Neutrophil (primary cell): ENCODE results near the gene HSDL1.
"Not testable (repeated sequence)": the region's sequence is repeated elsewhere in the genome, so short reads cannot be mapped to it uniquely, and the experiment has no call there.

Source experiments
- H3K27ac ChIP-seq: fragments of 200-600 bp; sonication (generic); 2 replicates; pipeline ENCODE4 v1.5.1; 2016; ENCODE audit warnings: mild to moderate bottlenecking, moderate library complexity
- H3K27me3 ChIP-seq: fragments of 200-600 bp; sonication (generic); 2 replicates; pipeline ENCODE4 v1.6.0; 2016; ENCODE audit warnings: mild to moderate bottlenecking
- H3K36me3 ChIP-seq: fragments of 200-600 bp; sonication (generic); 2 replicates; pipeline ENCODE4 v1.5.1; 2017
- H3K4me1 ChIP-seq, 2 experiments: fragments of 200-600 bp in 1 of 2; sonication (generic) in 1 of 2; 1 replicate in 1 of 2; 2 replicates in 1 of 2; pipeline versions ENCODE4 v1.5.1 to v1.6.1; 2013 to 2016; ENCODE audit warnings: low read depth in 1 of 2, low read length in 1 of 2, mild to moderate bottlenecking in 1 of 2, moderate library complexity in 1 of 2; ENCODE audit not compliant: control insufficient read depth in 1 of 2, insufficient read depth in 1 of 2
- H3K4me3 ChIP-seq, 2 experiments: fragments of 200-600 bp in 1 of 2; sonication (generic) in 1 of 2; 1 replicate in 1 of 2; 2 replicates in 1 of 2; pipeline ENCODE4 v1.5.1; 2013 to 2016; ENCODE audit warnings: low read depth in 1 of 2, low read length in 1 of 2, mild to moderate bottlenecking in 1 of 2, moderate library complexity in 1 of 2
- H3K9me3 ChIP-seq: fragments of 200-600 bp; sonication (generic); 2 replicates; pipeline ENCODE4 v1.5.1; 2016
- CTCF ChIP-seq: fragments of 200-600 bp; sonication (generic); IDR thresholded peaks from 2 replicates; pipeline ENCODE4 v1.5.1; 2016; ENCODE audit warnings: antibody characterized with exemption

Gene HSDL1

GRCh38 chr16:84120023-84120422, 25.0 kb downstream of the HSDL1 start:
- no peak for TF ChIP-seq CTCF
- H3K9me3 ChIP-seq: no peaks in the 10 kb centered on the region

GRCh38 chr16:84119368-84119767, 25.6 kb downstream of the HSDL1 start:
- no peaks in the 10 kb centered on the region for H3K9me3 ChIP-seq
- peaks cover 22 to 23% of the 10 kb centered on the region in 2 experiments for H3K4me1 ChIP-seq
- no peaks in the 10 kb centered on the region for H3K27me3 ChIP-seq
- H3K27ac ChIP-seq: no peak overlapping the region
- H3K4me3 ChIP-seq: no peak overlapping the region
- TF ChIP-seq CTCF: no peak
- H3K36me3 ChIP-seq: peaks cover 21% of the 10 kb centered on the region

More at GRCh38 chr16:84120023-84120422, 25.0 kb downstream of the HSDL1 start:
- H3K4me1 ChIP-seq: peaks cover 21% of the 10 kb centered on the region in 2 experiments
- no peaks in the 10 kb centered on the region for H3K27me3 ChIP-seq
- H3K4me3 ChIP-seq: no peak overlapping the region
- no peak overlapping the region for H3K27ac ChIP-seq
- peaks cover 23% of the 10 kb centered on the region for H3K36me3 ChIP-seq

DNA sequence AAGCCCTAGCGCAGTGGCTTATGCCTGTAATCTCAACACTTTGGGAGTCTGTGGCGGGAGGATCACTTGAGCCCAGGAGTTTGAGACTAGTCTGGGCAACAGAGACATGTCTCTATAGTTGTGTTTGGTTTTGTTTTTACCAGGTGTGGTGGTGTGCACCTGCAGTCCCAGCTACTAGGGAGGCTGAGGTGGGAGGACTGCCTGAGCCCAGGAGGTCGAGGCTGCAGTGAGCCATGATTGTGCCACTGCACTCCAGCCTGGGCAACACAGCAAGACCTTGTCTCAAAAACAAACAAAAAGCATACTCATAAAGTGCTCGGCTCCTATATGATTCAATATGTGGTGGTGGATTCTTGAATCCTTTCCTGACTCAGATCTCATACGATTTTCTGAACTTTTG, 26.7 kb downstream of the HSDL1 start:
- H3K4me3 ChIP-seq, H3K27ac ChIP-seq, H3K27me3 ChIP-seq: not testable (repeated sequence)

GRCh38 chr16:84117494-84117843, 27.5 kb downstream of the HSDL1 start:
- H3K4me3 ChIP-seq: peak overlapping the region; percentile 91 to 94
- peaks cover 22 to 26% of the 10 kb centered on the region in 2 experiments for H3K4me1 ChIP-seq
- H3K9me3 ChIP-seq: no peaks in the 10 kb centered on the region
- no peaks in the 10 kb centered on the region for H3K27me3 ChIP-seq
- H3K27ac ChIP-seq: peak overlapping the region; percentile 92
- TF ChIP-seq CTCF: no peak
- H3K36me3 ChIP-seq: peaks cover 2% of the 10 kb centered on the region

More for the DNA sequence above, 26.7 kb downstream of the HSDL1 start:
- Histone ChIP-seq H3K36me3 (peaks cover 11% of the 10 kb centered on the region), H3K4me1 (peaks cover 22 to 26% of the 10 kb centered on the region in 2 experiments)
- not testable (repeated sequence) for H3K9me3 ChIP-seq

DNA sequence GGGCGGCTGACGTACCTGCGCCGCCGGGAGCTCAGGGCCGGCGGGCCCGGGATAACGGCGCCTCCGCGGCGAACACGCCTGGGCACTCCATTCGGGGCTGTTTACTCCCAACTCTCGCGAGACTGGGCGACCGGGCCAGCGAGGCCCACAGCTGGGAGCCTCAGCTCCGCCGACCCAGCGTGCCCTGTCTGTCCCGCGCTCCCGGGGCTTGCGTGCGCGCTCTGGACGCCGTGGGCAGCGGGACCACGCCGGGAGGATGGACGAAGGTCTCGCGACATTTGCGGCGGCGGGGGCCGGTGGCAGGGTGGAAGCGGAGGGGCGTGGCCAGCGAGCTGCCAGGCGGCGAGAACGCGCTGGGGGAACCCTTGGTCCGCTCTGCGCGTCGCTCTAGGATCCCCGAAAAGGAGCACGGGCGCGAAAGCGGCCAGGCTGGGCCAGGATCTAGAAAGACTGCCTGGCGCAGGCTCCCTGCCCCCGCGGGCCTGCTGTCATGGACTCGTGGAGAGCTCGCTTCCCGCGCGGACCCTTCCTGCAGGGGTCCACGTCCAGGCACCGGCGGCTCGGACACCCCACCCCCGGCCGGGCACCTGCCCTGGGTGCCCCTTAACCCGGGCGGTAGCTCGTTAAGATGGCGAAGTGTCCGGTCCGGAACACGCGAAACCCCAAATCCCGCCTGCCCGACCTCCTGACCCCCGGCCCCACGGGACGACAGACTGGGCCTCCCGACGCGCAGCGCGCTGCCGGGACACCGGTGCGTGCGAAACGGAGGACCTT, 28.1 kb downstream of the HSDL1 start, which contains the start of gene MBTPS1:
TSS of gene MBTPS1 (minus strand) at position 223 of the 774 bp plus-strand sequence. CDS start 15,159 bp downstream, outside the sequence.
- Histone ChIP-seq H3K9me3 (no peaks in the 10 kb centered on the region), H3K4me1 (peaks cover 22 to 26% of the 10 kb centered on the region in 2 experiments), H3K27me3 (no peaks in the 10 kb centered on the region), H3K36me3 (no peaks in the 10 kb centered on the region), H3K4me3 (peak within 1 kb of the TSS; percentile 91 to 94), H3K27ac (peak within 1 kb of the TSS; percentile 92)
- TF ChIP-seq CTCF: no peak

DNA sequence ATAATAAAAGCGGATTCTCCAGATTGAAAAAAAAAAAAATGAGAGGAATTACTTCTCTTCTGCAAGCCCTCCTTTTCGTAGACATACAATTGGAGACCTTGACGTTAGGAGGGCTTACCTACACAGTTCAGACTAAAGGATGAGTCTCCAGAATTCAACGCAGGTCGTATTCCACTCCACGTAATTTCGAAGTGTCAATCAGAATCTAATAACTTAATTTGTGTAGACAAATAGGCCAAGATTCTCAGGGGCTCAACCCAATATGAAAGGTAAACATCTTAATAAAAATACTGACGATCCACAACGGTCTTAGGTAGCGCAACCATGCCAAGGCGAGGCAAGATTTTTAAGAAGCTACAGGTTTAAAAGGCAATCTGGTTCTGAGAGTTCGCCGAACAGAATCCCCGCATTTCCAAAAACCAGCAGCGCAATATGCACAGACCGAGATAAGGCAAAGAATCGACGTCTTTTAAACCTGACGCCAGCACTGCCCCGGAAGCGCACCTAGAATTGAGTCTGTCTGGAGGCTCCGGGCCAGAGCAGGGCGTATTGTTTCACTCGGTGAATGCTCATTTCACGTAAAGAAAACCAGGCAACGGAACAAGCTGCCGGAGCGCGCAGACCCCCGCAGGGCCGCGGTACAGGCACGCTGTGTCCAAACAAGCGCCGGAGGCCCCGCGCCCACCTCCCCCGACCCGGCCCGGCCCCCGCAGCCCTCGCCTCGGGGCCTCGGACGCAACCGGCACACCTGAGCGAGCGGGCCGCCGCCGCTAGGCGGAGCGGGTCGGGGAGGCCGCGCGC, 28.9 kb downstream of the HSDL1 start:
- Histone ChIP-seq H3K4me1 (peaks cover 22 to 26% of the 10 kb centered on the region in 2 experiments), H3K9me3 (no peaks in the 10 kb centered on the region), H3K36me3 (no peaks in the 10 kb centered on the region), H3K4me3 (peak overlapping the region; percentile 91 to 94), H3K27me3 (no peaks in the 10 kb centered on the region), H3K27ac (peak overlapping the region; percentile 92)
- peak; percentile 62 for TF ChIP-seq CTCF

DNA sequence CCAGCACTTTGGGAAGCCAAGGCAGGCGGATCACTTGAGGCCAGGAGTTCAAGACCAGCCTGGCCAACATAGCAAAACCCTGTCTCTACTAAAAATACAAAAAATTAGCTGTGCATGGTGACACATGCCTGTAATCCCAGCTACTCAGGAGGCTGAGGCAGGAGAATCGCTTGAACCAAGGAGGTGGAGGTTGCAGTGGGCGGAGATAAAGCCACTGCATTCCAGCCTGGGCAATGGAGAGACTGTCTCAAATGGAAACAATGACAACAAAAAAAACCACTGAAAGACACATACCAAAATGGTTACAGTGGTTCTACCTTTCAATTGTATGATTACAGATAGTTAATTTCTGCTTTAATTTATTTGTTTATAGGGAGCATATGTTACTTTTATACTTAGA, 33.0 kb downstream of the HSDL1 start:
- not testable (repeated sequence) for H3K36me3 ChIP-seq, H3K9me3 ChIP-seq, H3K4me3 ChIP-seq, H3K27ac ChIP-seq, H3K27me3 ChIP-seq
- H3K4me1 ChIP-seq: peaks cover 17 to 22% of the 10 kb centered on the region in 2 experiments
